Retinal pigment epithelial cell (primary cell): ENCODE measurements around the gene LZTS3.

ENCODE experiments used
- DNase-seq: peaks from one replicate; pipeline ENCODE4 v3.0.0-alpha.2; 2010; ENCODE audit warnings: low read depth
- H3K4me3 ChIP-seq: 2 replicates; pipeline ENCODE4 v1.5.1; 2011; ENCODE audit warnings: mild to moderate bottlenecking, low read length, control low read depth, moderate library complexity
- CTCF ChIP-seq: conservative IDR thresholded peaks from 2 replicates; pipeline ENCODE4 v1.5.1; 2011; ENCODE audit warnings: low read depth, low read length, control low read depth, inconsistent platforms

Gene LZTS3

GRCh38 chr20:3199206-3199605 is 25.9 kb upstream of the LZTS3 start:
- TF ChIP-seq CTCF: no peak
- H3K4me3 ChIP-seq: no peak overlapping the region
- DNase-seq: no peak

DNA sequence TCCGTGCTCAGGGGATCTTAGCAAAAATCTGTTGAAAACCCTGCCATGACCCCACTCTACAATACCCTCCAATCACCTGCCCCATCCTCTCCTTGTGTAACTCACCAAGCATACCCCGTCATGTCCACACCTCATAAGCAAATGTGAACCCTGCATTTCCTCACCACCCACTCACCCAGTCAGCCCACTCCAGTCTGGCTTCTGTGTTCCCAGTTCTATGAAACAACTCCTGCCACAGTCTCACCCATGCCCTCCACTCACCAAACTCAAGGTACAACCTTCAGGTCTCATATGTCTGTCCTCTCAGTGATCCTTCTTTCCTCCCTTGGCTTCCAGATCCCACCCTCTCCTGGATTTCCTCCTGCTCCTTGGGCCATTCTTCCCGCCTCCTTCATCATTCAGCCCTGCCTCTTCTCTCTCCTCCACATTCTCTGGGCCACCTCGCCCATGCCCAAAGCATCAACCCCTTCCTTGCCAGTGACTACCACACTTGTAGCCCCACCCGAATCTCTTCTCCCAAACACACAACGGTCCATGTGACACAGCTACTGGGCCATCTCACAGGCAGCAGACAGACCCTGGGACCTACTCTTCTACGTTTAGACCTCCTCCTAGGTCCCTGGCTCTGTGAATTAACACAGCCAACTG is 22.4 kb upstream of the LZTS3 start:
- no peak for TF ChIP-seq CTCF
- no peak for DNase-seq

DNA sequence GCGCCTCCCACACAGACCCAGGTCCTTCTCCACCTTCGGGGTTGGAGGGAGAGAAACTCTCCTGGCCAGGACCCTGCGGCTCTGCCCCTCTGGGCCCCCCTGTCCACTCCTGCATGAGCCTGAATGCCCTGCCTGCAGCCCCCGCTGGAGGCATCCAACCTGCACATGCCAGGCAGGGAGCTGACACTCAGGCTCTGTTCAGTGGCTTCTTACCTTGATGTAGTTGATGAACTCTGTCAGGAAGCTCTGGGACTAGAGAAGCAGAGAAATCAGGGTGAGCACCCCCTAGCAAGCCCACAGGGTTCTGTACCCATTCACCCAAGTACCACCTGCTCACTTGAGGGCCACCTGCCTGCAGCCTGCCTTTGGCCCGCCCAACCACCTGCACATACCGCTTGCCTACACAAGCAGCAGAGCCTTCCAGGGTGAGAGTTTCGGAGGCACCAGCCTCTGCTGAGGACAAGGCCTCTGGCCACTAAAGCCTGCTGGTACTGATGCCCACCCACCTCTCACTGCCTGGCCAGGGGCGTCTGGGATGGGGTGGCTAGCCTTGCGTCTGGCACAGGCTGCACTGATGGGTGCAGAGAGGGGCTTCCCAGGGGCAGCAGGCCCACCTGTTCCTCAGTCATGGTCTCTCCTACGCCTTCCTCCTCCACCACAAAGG is 21.4 kb upstream of the LZTS3 start:
- TF ChIP-seq CTCF: no peak
- DNase-seq: no peak
- H3K4me3 ChIP-seq: no peak overlapping the region

More for the DNA sequence above, 22.4 kb upstream of the LZTS3 start:
- H3K4me3 ChIP-seq: no peak overlapping the region

GRCh38 chr20:3193806-3194616 is 20.7 kb upstream of the LZTS3 start:
- TF ChIP-seq CTCF: no peak
- no peak for DNase-seq

DNA sequence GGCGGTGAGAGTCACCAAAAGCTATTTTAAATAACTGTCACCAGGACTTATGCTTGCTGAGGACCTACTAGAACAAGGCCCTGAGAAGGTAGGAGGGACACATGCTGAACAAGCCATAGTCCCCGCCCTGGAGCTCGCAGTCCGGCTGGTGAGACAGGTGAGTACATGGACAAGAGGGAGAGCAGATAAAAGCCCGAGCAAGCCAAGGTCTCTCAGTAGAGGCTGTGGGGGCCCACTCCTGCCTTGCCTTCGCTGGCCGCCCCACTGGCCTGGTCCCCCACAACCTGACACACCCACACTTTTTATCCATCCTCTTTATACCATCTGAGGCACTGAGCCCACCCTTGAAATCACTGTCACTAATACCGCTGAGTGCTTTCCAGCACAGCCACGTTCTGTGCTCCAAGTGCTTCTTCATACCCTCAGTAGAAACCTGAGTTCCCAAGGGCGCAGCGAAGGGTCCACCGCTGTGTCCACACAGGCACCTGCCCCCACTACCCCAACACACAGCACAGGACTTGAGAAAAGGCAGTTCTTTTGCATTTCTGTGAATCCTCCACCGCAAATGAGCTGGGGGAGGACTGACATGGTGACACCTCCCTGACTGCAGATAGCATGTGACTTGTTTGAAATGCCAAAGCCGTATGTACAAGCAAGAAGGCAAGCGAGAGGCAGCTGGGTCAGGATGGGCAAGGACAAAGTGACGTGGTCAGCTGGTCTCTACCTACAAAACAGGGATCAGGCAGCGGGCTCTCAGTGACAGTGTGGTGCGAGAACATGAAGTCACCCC is 19.1 kb upstream of the LZTS3 start:
- DNase-seq: no peak
- no peak for TF ChIP-seq CTCF
- H3K4me3 ChIP-seq: no peak overlapping the region

More at GRCh38 chr20:3193806-3194616, 20.7 kb upstream of the LZTS3 start:
- no peak overlapping the region for H3K4me3 ChIP-seq

GRCh38 chr20:3190681-3191111 is 17.3 kb upstream of the LZTS3 start:
- no peak for DNase-seq
- TF ChIP-seq CTCF: no peak
- H3K4me3 ChIP-seq: no peak overlapping the region
